GM23338 (cell line): Measurements from ENCODE around the gene TUBB1. TPM values are rescaled to one million over a fixed set of nuclear protein-coding genes. Genes with fewer than 3 reads are reported as not detected.

Experiments used
- ATAC-seq: fragments of 200-7000 bp; cut with Tn5 transposase; 3 replicates; pipeline ENCODE4 v1.9.1; 2020
- DNase-seq: peaks from one replicate; pipeline ENCODE4 v3.0.0-alpha.2; 2015; ENCODE audit warnings: low spot score
- H2AFZ ChIP-seq: fragments of 200-600 bp; sonication (generic); 2 replicates; pipeline ENCODE4 v1.8.0; 2016; ENCODE audit warnings: antibody characterized with exemption, mild to moderate bottlenecking, moderate library complexity
- H3F3A ChIP-seq: fragments of 200-600 bp; sonication (generic); replicated peaks from 2 replicates; pipeline ENCODE4 v1.8.0; 2017; ENCODE audit warnings: antibody characterized with exemption, mixed run types, low read depth
- H3K27ac ChIP-seq: fragments of 200-600 bp; sonication (generic); 2 replicates; pipeline ENCODE4 v1.6.1; 2016; ENCODE audit warnings: low read depth
- H3K27me3 ChIP-seq: fragments of 200-600 bp; sonication (generic); 2 replicates; pipeline ENCODE4 v1.8.0; 2016; ENCODE audit warnings: mild to moderate bottlenecking, mixed run types, moderate library complexity; ENCODE audit not compliant: insufficient read depth
- H3K36me3 ChIP-seq: fragments of 200-600 bp; sonication (generic); 2 replicates; pipeline ENCODE4 v1.8.0; 2016; ENCODE audit warnings: mild to moderate bottlenecking; ENCODE audit not compliant: insufficient read depth
- H3K4me1 ChIP-seq: fragments of 200-600 bp; sonication (generic); 2 replicates; pipeline ENCODE4 v1.8.0; 2016; ENCODE audit warnings: mild to moderate bottlenecking, moderate library complexity; ENCODE audit not compliant: insufficient read depth
- H3K4me2 ChIP-seq: fragments of 200-600 bp; sonication (generic); 2 replicates; pipeline ENCODE4 v1.7.1; 2017; ENCODE audit warnings: mixed run types
- H3K4me3 ChIP-seq: fragments of 200-600 bp; sonication (generic); 2 replicates; pipeline ENCODE4 v1.6.1; 2016; ENCODE audit warnings: mixed run types
- H3K79me2 ChIP-seq: fragments of 200-600 bp; sonication (generic); replicated peaks from 2 replicates; pipeline ENCODE4 v1.8.0; 2017; ENCODE audit warnings: mild to moderate bottlenecking; ENCODE audit not compliant: insufficient read depth
- H3K9me2 ChIP-seq: fragments of 200-600 bp; sonication (generic); 2 replicates; pipeline ENCODE4 v1.8.0; 2017; ENCODE audit not compliant: insufficient read depth
- H4K20me1 ChIP-seq: fragments of 200-600 bp; sonication (generic); replicated peaks from 2 replicates; pipeline ENCODE4 v1.8.0; 2017; ENCODE audit warnings: mild to moderate bottlenecking; ENCODE audit not compliant: insufficient read depth
- H3K27ac Mint-ChIP-seq: 2 replicates; pipeline ENCODE4 v1.8.0; 2020; ENCODE audit warnings: inconsistent platforms, mild to moderate bottlenecking, moderate library complexity, mixed read lengths
- H3K27me3 Mint-ChIP-seq: 3 replicates; pipeline ENCODE4 v1.8.0; 2022; ENCODE audit warnings: low read depth, mild to moderate bottlenecking, moderate library complexity, mixed read lengths, inconsistent platforms; ENCODE audit not compliant: insufficient read depth, poor library complexity
- H3K36me3 Mint-ChIP-seq: 3 replicates; pipeline ENCODE4 v1.8.0; 2021; ENCODE audit warnings: low read depth, mild to moderate bottlenecking, inconsistent platforms, moderate library complexity, mixed read lengths
- H3K4me1 Mint-ChIP-seq: 3 replicates; pipeline ENCODE4 v1.8.0; 2020; ENCODE audit warnings: mild to moderate bottlenecking, inconsistent platforms, mixed read lengths
- H3K4me3 Mint-ChIP-seq: 3 replicates; pipeline ENCODE4 v1.8.0; 2021; ENCODE audit warnings: moderate library complexity, mild to moderate bottlenecking, inconsistent platforms, mixed read lengths
- H3K9me3 Mint-ChIP-seq: 3 replicates; pipeline ENCODE4 v1.8.0; 2020; ENCODE audit warnings: moderate library complexity, mild to moderate bottlenecking, inconsistent platforms, mixed read lengths
- CREB1 ChIP-seq: fragments of 250-450 bp; sonication (Bioruptor Pico); IDR thresholded peaks from 2 replicates; pipeline ENCODE4 v1.5.0; 2020; ENCODE audit warnings: low read depth, mild to moderate bottlenecking, moderate library complexity
- CTCF ChIP-seq, 2 experiments: fragments of 200-600 bp in 1 of 2; sonication (generic) in 1 of 2; conservative IDR thresholded peaks; 2 replicates each; pipeline versions ENCODE4 v1.5.1 to v1.6.1; 2016 to 2017; ENCODE audit warnings: antibody characterized with exemption in 2 of 2, low read depth in 2 of 2, mild to moderate bottlenecking in 2 of 2, moderate library complexity in 1 of 2
- EZH2 ChIP-seq: fragments of 200-600 bp; sonication (generic); IDR thresholded peaks from one replicate; pipeline ENCODE4 v1.8.0; 2017; ENCODE audit warnings: antibody characterized with exemption, mild to moderate bottlenecking, low read depth; ENCODE audit not compliant: unreplicated experiment
- EZH2phosphoT487 ChIP-seq: fragments of 200-600 bp; sonication (generic); IDR thresholded peaks from one replicate; pipeline ENCODE4 v1.8.1; 2018; ENCODE audit warnings: antibody characterized with exemption; ENCODE audit not compliant: unreplicated experiment
- JUNB ChIP-seq: IDR thresholded peaks from one replicate; pipeline ENCODE4 v1.6.1; 2016; ENCODE audit warnings: antibody characterized with exemption; ENCODE audit not compliant: unreplicated experiment
- NANOG ChIP-seq: IDR thresholded peaks from 2 replicates; pipeline ENCODE4 v1.6.1; 2016; ENCODE audit warnings: antibody characterized with exemption, borderline replicate concordance
- POLR2AphosphoS5 ChIP-seq: IDR thresholded peaks from 2 replicates; pipeline ENCODE4 v1.6.1; 2016; ENCODE audit warnings: antibody characterized with exemption, low read depth
- STAT1 ChIP-seq: IDR thresholded peaks from one replicate; pipeline ENCODE4 v1.6.1; 2016; ENCODE audit warnings: antibody characterized with exemption; ENCODE audit not compliant: unreplicated experiment
- ZNF114 ChIP-seq: fragments of 250-450 bp; sonication (Bioruptor Pico); IDR thresholded peaks from 2 replicates; pipeline ENCODE4 v1.5.0; 2020; ENCODE audit warnings: mild to moderate bottlenecking, moderate library complexity
- ZNF331 ChIP-seq: fragments of 250-450 bp; sonication (Bioruptor Pico); IDR thresholded peaks from 2 replicates; pipeline ENCODE4 v1.5.0; 2020; ENCODE audit warnings: low read depth, mild to moderate bottlenecking, moderate library complexity
- ZNF462 ChIP-seq: fragments of 250-450 bp; sonication (Bioruptor Pico); IDR thresholded peaks from 2 replicates; pipeline ENCODE4 v1.5.0; 2020; ENCODE audit warnings: mild to moderate bottlenecking, moderate library complexity
- polyA plus RNA-seq: library from polyadenylated mRNA; unstranded; fragments of >200 nt; fragmentation: Nextera tagmentation; extraction: Ambion mirVana; gene quantifications from 2 replicates; pipeline ENCODE4 v1.2.1, GENCODE V29; 2016
- total RNA-seq: library from RNA; depleted of rRNA; stranded (reverse); fragments of >200 nt; shearing (Covaris generic); gene quantifications from 2 replicates; pipeline ENCODE4 v1.2.3, GENCODE V29; 2014
- TF ChIP-seq, protein P1 (sequence below): IDR thresholded peaks from 2 replicates; pipeline ENCODE4 v1.6.1; 2016; ENCODE audit warnings: antibody characterized with exemption
- TF ChIP-seq, protein P2 (sequence below): IDR thresholded peaks from one replicate; pipeline ENCODE4 v1.6.1; 2018; ENCODE audit warnings: antibody characterized with exemption; ENCODE audit not compliant: unreplicated experiment

Gene TUBB1
- total and polyA plus RNA-seq, 2 experiments from 2014 or later, result not detected

- Histone ChIP-seq H3K27ac (no peak overlapping the region), H4K20me1 (no peaks in the 10 kb centered on the region), H3K4me1 (no peaks in the 10 kb centered on the region), H3K9me2 (no peaks in the 10 kb centered on the region), H3K36me3 (no peaks in the 10 kb centered on the region), H3F3A (no peaks in the 10 kb centered on the region), H3K79me2 (no peaks in the 10 kb centered on the region), H3K4me3 (no peak overlapping the region), H2AFZ (no peak overlapping the region), H3K27me3 (no peaks in the 10 kb centered on the region), H3K4me2 (no peak overlapping the region)
- no peak overlapping the region for H3K27ac Mint-ChIP-seq
- TF ChIP-seq CTCF (conservative IDR thresholded peaks at IDR 0.05; ENCODE audit: low read depth in 2 of 2), result no peak
- no peak for TF ChIP-seq ZNF331 (CRISPR knock-in tag)
- TF ChIP-seq ZNF114 (CRISPR knock-in tag), result no peak
- TF ChIP-seq JUNB, result no peak
- TF ChIP-seq EZH2phosphoT487, result no peak
- TF ChIP-seq ZNF462 (CRISPR knock-in tag), result no peak
- no peak for TF ChIP-seq POLR2AphosphoS5
- no peak for TF ChIP-seq NANOG
- no peak for TF ChIP-seq CREB1 (CRISPR knock-in tag)
- no peak for TF ChIP-seq STAT1
- TF ChIP-seq EZH2, result no peak
- TF ChIP-seq, protein P1, sequence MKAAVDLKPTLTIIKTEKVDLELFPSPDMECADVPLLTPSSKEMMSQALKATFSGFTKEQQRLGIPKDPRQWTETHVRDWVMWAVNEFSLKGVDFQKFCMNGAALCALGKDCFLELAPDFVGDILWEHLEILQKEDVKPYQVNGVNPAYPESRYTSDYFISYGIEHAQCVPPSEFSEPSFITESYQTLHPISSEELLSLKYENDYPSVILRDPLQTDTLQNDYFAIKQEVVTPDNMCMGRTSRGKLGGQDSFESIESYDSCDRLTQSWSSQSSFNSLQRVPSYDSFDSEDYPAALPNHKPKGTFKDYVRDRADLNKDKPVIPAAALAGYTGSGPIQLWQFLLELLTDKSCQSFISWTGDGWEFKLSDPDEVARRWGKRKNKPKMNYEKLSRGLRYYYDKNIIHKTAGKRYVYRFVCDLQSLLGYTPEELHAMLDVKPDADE, result no peak
- TF ChIP-seq, protein P2, sequence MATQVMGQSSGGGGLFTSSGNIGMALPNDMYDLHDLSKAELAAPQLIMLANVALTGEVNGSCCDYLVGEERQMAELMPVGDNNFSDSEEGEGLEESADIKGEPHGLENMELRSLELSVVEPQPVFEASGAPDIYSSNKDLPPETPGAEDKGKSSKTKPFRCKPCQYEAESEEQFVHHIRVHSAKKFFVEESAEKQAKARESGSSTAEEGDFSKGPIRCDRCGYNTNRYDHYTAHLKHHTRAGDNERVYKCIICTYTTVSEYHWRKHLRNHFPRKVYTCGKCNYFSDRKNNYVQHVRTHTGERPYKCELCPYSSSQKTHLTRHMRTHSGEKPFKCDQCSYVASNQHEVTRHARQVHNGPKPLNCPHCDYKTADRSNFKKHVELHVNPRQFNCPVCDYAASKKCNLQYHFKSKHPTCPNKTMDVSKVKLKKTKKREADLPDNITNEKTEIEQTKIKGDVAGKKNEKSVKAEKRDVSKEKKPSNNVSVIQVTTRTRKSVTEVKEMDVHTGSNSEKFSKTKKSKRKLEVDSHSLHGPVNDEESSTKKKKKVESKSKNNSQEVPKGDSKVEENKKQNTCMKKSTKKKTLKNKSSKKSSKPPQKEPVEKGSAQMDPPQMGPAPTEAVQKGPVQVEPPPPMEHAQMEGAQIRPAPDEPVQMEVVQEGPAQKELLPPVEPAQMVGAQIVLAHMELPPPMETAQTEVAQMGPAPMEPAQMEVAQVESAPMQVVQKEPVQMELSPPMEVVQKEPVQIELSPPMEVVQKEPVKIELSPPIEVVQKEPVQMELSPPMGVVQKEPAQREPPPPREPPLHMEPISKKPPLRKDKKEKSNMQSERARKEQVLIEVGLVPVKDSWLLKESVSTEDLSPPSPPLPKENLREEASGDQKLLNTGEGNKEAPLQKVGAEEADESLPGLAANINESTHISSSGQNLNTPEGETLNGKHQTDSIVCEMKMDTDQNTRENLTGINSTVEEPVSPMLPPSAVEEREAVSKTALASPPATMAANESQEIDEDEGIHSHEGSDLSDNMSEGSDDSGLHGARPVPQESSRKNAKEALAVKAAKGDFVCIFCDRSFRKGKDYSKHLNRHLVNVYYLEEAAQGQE, result no peak
- ATAC-seq, result no peak
- no peak for DNase-seq
- H3K27me3 Mint-ChIP-seq, result peaks cover 3% of the 10 kb centered on the region
- H3K4me3 Mint-ChIP-seq, result no peak overlapping the region
- H3K36me3 Mint-ChIP-seq, result no peaks in the 10 kb centered on the region
- peaks cover 6% of the 10 kb centered on the region; the same call in 2 of the 3 replicates for H3K4me1 Mint-ChIP-seq
- H3K9me3 Mint-ChIP-seq, result peaks cover 3% of the 10 kb centered on the region; the same call in 2 of the 3 replicates
These were observed 49.8 kb downstream of the TUBB1 start for GRCh38 chr20:59069026-59069425.
